GM19455 (cell line): ENCODE measurements around the gene OR2B6.

Experiments used
- ATAC-seq: cut with Tn5 transposase; IDR thresholded peaks from one replicate; pipeline ENCODE4 v1.9.1; 2021; ENCODE audit not compliant: unreplicated experiment

Gene OR2B6

GRCh38 chr6:27994616-27995015 is 37.6 kb downstream of the OR2B6 start:
- no peak for ATAC-seq

- ATAC-seq: no peak
Observed at GRCh38 chr6:28000351-28001045, 43.5 kb downstream of the OR2B6 start.

GRCh38 chr6:28001351-28001750 is 44.3 kb downstream of the OR2B6 start:
- ATAC-seq: no peak

GRCh38 chr6:28001751-28002150 is 44.7 kb downstream of the OR2B6 start:
- no peak for ATAC-seq

- no peak for ATAC-seq
Observed at GRCh38 chr6:28002161-28002560, 45.1 kb downstream of the OR2B6 start.

- no peak for ATAC-seq
Observed at GRCh38 chr6:28003059-28003458, 46.0 kb downstream of the OR2B6 start.

GRCh38 chr6:28003661-28004060 is 46.6 kb downstream of the OR2B6 start:
- ATAC-seq: no peak

GRCh38 chr6:28004350-28005151 is 47.5 kb downstream of the OR2B6 start:
- no peak for ATAC-seq

- ATAC-seq: no peak
Observed at GRCh38 chr6:28005152-28005890, 48.3 kb downstream of the OR2B6 start.

- ATAC-seq: no peak
Observed at GRCh38 chr6:28005975-28006374, 48.9 kb downstream of the OR2B6 start.
